IPS-NIHi7 (cell line): ENCODE data around the gene RREB1.

Experiments used
- DNase-seq: peaks from one replicate; pipeline ENCODE4 v3.0.0; 2012; ENCODE audit warnings: mixed read lengths; ENCODE audit errors: extremely low spot score

Gene RREB1, protein sequence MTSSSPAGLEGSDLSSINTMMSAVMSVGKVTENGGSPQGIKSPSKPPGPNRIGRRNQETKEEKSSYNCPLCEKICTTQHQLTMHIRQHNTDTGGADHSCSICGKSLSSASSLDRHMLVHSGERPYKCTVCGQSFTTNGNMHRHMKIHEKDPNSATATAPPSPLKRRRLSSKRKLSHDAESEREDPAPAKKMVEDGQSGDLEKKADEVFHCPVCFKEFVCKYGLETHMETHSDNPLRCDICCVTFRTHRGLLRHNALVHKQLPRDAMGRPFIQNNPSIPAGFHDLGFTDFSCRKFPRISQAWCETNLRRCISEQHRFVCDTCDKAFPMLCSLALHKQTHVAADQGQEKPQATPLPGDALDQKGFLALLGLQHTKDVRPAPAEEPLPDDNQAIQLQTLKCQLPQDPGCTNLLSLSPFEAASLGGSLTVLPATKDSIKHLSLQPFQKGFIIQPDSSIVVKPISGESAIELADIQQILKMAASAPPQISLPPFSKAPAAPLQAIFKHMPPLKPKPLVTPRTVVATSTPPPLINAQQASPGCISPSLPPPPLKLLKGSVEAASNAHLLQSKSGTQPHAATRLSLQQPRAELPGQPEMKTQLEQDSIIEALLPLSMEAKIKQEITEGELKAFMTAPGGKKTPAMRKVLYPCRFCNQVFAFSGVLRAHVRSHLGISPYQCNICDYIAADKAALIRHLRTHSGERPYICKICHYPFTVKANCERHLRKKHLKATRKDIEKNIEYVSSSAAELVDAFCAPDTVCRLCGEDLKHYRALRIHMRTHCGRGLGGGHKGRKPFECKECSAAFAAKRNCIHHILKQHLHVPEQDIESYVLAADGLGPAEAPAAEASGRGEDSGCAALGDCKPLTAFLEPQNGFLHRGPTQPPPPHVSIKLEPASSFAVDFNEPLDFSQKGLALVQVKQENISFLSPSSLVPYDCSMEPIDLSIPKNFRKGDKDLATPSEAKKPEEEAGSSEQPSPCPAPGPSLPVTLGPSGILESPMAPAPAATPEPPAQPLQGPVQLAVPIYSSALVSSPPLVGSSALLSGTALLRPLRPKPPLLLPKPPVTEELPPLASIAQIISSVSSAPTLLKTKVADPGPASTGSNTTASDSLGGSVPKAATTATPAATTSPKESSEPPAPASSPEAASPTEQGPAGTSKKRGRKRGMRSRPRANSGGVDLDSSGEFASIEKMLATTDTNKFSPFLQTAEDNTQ (N-terminal part only)

DNA sequence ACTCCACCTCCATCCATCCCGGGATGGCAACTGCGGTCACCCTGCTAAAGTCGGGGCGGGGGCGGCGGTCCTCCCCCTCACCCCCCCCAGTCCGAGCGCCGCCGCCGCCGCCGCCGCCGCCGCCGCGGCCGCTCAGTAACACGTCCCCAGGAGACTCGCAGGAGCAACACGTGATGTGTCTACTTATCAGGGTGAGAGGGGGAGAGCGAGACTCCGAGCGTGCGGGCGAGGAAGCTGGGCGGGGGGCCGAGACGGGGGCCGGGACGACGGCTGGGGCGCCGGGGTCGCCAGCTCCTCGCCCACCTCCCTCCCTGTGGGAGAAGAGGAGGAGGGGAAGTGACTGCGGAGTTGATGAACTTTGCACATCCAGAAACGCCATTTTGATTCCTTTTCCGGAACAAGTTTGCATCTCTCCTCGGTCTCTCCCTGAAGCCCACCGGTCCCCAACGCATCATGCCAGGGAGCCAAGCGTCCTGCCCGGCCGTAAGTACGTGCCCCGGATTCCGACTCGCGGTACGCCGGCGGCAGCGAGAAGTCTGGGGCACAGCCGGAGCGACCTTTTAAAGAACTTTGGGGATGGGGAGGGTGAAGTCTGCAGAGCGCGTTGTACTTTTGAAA, at the start of gene RREB1:
TSS of gene RREB1 (plus strand) at position 384 of the 618 bp plus-strand sequence. CDS start 73,951 bp downstream, outside the sequence.
- DNase-seq: peak; percentile 63

GRCh38 chr6:7058250-7058923, 49.4 kb upstream of the RREB1 start:
- DNase-seq: no peak

GRCh38 chr6:7060769-7061516, 46.8 kb upstream of the RREB1 start:
- no peak for DNase-seq

DNA sequence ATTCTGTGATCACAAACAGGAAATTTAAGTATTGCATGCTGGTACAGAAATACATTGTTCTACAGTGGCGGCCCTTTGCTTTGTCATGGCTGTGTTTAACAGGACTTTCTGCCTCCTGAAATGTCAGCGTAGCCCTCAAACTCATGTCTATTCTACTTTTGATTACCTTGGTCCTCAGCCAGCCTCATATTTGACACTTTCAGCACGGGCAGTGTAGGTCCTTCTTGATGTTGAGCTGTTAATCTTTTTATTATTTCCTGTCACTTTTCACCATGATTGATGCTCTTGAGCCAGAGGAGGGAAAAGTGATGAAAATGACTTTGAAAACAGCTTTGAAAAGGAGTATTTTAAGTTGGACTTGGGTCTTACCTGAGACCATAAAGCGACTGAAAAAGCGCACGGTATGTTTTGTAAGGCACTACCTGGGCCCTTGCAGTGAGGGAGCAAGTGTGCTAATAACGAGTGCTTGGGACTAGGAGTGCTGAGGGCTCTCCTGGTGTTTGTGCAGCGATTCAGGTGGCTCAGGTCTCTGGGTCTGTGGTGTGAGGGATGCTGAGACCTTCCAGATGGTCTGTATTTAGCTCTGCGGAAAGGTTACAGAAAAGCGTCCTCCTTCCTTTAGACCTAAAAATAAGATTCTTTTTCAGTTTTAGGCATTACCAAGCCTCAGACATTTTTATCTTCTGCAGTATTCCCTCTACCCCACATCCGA, 45.2 kb upstream of the RREB1 start:
- DNase-seq: no peak

GRCh38 chr6:7067305-7067704, 40.5 kb upstream of the RREB1 start:
- no peak for DNase-seq

DNA sequence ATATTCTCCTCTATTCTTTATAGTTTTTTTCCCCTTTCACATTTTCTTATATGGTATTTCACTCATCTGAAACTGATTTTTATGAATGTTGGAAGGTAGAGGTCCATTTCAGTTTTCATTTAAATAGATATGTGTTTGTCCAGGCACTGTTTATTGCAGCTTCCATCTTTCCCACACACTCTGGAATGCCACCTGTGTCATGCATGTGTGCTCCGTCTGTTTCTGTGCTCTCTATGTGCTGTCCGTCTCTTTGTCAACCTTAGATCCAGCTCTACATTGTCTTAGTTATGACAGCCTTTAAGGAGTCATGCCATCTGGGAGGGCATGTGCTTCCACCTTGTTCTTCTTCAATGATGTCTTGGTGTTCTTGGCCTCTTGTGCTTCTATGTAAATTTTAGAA, 36.4 kb upstream of the RREB1 start:
- no peak for DNase-seq

DNA sequence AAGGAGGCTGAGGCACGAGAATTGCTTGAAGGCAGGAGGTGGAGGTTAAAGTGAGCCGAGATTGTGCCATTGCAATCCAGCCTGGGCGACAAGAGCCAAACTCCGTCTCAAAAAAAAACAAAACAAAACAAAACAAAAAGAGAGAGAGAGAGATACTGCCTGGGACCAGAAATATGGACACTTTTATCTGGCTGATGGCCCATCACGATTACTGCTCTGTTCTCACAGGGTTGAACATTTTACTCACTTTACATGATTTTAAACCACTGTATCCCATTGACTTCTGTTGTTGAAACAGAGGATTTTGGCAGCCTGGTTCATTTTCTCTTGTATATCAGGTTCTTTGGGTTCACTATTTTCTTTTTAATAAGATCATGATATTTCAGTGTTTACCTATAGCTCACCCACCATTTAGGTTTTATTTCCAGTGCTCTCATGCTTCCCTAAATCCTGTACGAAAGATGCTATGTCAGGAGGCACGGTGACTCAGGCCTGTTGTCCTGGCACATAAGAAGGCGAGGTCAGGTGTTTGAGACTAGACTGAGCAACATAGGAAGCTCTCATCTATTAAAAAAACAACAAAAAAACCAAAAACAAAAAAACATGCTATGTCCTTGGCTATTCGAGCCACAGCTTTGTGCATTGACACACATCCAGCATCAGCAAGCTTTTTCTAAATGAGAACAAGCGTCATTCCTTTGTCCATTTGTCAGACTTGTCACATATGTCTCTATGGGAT, 34.5 kb upstream of the RREB1 start:
- no peak for DNase-seq

DNA sequence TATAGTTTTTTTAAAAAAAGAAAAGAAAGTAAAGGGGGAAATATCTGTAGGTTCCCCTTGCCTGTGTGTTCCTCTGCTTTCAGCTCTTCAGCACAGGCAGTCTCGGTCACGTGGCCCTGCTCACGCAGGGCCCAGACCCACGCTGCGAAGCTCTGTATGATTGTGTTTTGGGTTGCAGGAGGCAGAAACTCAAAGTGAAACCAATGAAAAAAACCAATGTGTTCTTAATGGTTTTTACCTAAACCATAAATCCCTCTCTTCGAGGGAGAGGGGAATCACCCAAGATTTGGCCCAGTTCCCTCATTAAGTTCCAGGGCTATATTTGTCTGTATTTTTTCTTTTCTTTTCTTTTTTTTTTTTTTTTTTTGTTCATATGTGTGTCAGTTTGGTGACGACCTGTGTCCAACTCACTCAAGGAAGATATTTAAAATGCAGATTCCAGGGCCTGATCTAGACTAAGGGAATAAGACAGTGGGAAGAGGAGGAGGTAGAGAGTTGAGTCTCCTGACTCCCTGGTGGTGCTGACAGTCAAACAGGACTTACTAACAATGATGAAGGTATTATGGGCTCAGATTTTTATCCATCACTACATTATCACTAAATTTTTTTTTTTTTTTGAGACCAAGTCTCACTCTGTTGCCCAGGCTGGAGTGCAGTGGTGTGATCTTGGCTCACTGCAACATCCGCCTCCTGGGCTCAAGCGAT, 33.8 kb upstream of the RREB1 start:
- no peak for DNase-seq

DNA sequence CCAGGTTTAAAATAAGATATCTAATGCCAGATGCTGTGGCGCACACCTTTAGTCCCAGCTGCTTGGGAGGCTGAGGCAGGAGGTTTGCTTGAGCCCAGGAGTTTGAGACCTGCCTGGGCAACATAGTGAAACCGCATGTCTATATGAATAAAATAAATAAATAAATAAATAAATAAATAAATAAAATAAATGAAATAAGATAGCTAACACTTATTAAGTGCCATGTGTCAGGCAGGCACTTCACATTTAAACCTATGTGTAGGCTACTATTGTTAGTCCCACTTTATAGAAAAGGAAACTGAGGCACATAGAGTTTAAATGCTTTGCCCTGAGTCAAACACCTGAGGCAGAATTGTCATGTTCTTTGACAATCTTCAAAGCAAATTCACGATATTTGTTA, 32.9 kb upstream of the RREB1 start:
- no peak for DNase-seq

DNA sequence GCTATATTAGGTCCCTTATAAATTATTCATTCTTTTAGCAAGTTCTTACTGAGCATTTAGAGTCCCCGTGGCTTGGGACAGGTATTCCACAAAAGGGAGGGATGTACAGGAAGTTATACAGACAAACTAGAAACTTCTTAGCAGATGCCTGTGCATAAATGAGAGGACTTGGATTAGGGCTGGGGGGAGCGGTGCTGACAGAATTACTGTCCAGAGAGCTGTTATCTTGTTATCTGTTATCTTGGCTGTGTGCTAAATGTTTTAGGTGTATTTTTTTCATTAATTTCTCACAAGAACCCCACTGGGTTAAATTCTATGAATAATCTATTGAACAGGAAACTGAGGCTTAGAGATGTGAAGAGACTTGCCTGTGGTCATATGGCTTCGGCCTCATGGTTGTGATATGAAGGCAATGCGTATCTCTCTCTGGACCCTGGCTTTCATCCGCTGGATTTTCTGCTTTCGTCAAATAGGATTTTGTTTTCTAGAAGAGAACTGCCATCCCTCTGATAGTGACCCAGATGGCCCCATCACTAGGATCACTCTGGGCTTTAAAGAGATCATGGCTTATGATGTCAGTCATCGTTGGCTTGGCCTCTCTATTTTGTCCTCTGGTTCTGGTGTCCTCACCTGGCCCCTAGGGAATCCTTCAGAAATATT, 32.3 kb upstream of the RREB1 start:
- no peak for DNase-seq

GRCh38 chr6:7077856-7078255, 29.9 kb upstream of the RREB1 start:
- DNase-seq: no peak

DNA sequence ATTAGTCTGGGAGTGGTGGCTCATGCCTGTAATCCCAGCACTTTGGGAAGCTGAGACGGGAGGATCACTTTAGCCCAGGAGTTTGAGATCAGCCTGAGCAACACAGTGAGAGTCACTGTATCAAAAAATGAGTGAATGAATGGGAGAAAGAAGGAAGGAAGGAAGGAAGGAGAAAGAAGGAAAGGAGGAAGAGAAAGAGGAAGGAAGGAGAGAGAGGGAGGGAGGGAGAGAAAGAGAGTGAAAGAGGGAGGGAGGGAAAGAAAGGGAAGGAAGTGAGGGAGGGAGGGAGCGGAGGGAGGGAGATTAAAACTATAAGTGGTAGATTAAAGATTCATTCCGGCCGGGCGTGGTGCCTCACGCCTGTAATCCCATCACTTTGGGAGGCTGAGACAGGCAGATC, 28.9 kb upstream of the RREB1 start:
- no peak for DNase-seq

GRCh38 chr6:7080311-7080710, 27.4 kb upstream of the RREB1 start:
- no peak for DNase-seq

GRCh38 chr6:7085911-7086310, 21.9 kb upstream of the RREB1 start:
- DNase-seq: no peak

DNA sequence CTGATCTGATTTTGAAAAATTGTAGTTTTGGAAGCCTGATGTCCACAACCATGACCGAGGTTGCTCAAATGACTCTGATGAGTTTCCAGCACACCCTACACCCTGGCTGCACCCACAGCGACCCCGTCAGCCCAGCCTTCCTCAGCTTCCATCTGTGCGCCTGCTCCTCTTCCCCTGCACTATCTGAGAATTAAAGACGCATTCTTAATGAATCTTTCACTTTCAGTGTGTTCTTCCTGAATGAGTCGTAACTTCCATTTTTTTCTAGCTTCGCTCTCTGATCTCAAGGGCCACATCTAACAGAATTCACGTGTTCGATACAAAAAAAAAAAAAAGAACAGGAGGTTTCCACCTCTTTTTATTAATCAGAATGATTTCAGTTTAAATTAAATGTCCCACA, 21.3 kb upstream of the RREB1 start:
- DNase-seq: no peak

DNA sequence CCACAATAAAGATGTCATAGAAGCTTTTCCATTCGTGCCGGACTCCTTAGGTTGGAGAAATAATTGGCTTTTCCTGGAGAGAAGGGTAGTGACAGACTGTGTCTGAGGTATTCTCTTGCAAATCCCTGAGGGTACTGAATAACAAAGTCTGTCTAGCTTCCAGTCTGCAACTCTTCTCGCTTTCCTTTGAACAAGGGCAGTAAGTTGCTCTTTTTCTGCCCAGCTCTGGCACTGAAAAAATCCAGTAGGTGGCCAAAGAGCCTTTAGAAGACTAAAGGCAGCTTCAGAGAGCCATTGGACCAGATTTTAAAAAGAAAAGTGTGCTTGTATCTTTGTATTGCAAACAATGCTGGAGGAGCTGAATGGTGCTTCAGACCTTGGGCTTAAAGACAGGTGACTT, 20.7 kb upstream of the RREB1 start:
- DNase-seq: peak; percentile 47

- no peak for DNase-seq
These were observed 20.2 kb upstream of the RREB1 start for GRCh38 chr6:7087491-7087979.
